ENCODE results near the gene HEPACAM.

DNA sequence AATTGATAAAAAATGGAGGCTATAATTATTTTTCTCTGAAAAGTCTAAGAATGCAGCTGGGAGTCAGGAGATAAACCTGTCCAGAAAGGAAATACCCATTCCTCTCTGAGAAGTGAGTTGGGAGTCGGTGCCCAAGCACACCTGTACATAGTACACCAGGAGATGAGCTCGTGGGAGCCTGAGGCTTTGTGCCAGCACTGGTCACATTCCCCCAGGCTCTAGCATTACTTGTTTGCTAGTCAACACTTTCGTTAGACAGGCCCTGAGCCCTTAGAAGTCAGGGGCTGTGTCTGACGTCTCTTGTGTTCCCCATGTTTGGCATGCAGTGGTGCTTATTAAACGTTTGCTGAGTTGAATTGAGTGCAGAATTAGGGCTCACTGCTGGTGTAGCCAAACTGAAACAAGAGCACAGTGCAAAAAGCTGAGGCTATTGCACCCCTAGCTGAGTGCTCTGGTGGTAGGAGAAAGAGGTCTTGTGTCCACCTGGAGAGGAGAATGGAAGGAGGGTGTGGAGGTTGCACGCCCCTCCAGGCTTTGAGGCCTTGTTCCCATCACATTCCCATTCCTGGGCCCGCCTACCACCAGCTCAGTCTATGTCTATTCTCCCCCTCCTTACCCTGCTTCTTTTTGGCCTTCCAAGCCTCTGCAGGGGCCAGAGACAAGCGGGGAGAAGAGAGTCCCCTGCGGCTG is 45.0 kb downstream of the HEPACAM start:
- TF ChIP-seq, protein P1, sequence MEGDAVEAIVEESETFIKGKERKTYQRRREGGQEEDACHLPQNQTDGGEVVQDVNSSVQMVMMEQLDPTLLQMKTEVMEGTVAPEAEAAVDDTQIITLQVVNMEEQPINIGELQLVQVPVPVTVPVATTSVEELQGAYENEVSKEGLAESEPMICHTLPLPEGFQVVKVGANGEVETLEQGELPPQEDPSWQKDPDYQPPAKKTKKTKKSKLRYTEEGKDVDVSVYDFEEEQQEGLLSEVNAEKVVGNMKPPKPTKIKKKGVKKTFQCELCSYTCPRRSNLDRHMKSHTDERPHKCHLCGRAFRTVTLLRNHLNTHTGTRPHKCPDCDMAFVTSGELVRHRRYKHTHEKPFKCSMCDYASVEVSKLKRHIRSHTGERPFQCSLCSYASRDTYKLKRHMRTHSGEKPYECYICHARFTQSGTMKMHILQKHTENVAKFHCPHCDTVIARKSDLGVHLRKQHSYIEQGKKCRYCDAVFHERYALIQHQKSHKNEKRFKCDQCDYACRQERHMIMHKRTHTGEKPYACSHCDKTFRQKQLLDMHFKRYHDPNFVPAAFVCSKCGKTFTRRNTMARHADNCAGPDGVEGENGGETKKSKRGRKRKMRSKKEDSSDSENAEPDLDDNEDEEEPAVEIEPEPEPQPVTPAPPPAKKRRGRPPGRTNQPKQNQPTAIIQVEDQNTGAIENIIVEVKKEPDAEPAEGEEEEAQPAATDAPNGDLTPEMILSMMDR (IDR thresholded peaks at IDR 0.05): no peak
- TF ChIP-seq POLR2A (IDR thresholded peaks at IDR 0.05) (no peak), EP300 (IDR thresholded peaks at IDR 0.05) (no peak), POLR2AphosphoS5 (IDR thresholded peaks at IDR 0.05) (no peak)

All from upper lobe of left lung (tissue), 4 donors.